HepG2 (cell line): ENCODE measurements around the gene XXYLT1. TPM values are rescaled to one million over a fixed set of nuclear protein-coding genes. Genes with fewer than 3 reads are reported as not detected.
"Not testable (repeated sequence)": the region's sequence is repeated elsewhere in the genome, so short reads cannot be mapped to it uniquely, and the experiment has no call there.

ENCODE experiments used
- ATAC-seq: fragments of 200-7000 bp; cut with Tn5 transposase; 3 replicates; pipeline ENCODE4 v1.9.1; 2020; ENCODE audit warnings: mild to moderate bottlenecking, moderate library complexity
- BruUV-seq: library from RNA; stranded (reverse); fragments of 400-500 nt; replicated peaks from 2 replicates; lab custom pipeline; 2021; lab: Mats Ljungman, UMichigan
- CTCF ChIA-PET: fragments of 300-600 bp; formaldehyde crosslinking; extraction: SDS; loops from one replicate; lab custom pipeline; 2021; ENCODE audit warnings: low total read pairs, inconsistent platforms, low intra/inter-chr PET ratio; lab: Yijun Ruan, JAX
- POLR2A ChIA-PET: fragments of 350-600 bp; sonication (Branson Sonifier 250); formaldehyde crosslinking; loops from one replicate; lab custom pipeline; 2020; ENCODE audit warnings: antibody characterized with exemption, inconsistent platforms; lab: Yijun Ruan, JAX
- DNase-seq: peaks from one replicate; pipeline ENCODE4 v3.0.0-alpha.2; 2015; ENCODE audit warnings: low spot score
- FAIRE-seq: peaks from 3 replicates; lab custom pipeline; 2011; peaks lifted over from hg19 to GRCh38; lab: Jason Lieb, UNC
- H2AFZ ChIP-seq: one replicate; pipeline ENCODE4 v1.6.1; 2011; ENCODE audit warnings: low read length, inconsistent platforms
- H3K27ac ChIP-seq: fragments of 300-600 bp; 3 replicates; pipeline ENCODE4 v1.8.0; 2011; ENCODE audit warnings: mixed run types, mild to moderate bottlenecking, mixed read lengths, low read length, inconsistent platforms; ENCODE audit not compliant: insufficient read depth; ENCODE audit errors: extremely low read length
- H3K27me3 ChIP-seq, 2 experiments: fragments of 200-600 bp in 1 of 2; 2 replicates in 1 of 2; 3 replicates in 1 of 2; pipeline versions ENCODE4 v1.6.0 to v1.8.0; 2011; ENCODE audit warnings: low read length in 2 of 2, mild to moderate bottlenecking in 2 of 2, moderate library complexity in 2 of 2, inconsistent platforms in 1 of 2; ENCODE audit not compliant: insufficient read depth in 2 of 2, control insufficient read depth in 1 of 2
- H3K36me3 ChIP-seq, 2 experiments: fragments of 200-600 bp in 1 of 2; replicated peaks in 1 of 2; 2 replicates in 1 of 2; 3 replicates in 1 of 2; pipeline versions ENCODE4 v1.5.1 to v1.8.0; 2011; ENCODE audit warnings: low read length in 2 of 2, inconsistent platforms in 1 of 2; ENCODE audit not compliant: insufficient read depth in 2 of 2, control insufficient read depth in 1 of 2
- H3K4me1 ChIP-seq: 2 replicates; pipeline ENCODE4 v1.5.1; 2012; ENCODE audit warnings: low read length, inconsistent platforms; ENCODE audit not compliant: insufficient read depth
- H3K4me2 ChIP-seq: 2 replicates; pipeline ENCODE4 v1.6.0; 2011; ENCODE audit warnings: low read depth, low read length, inconsistent platforms
- H3K4me3 ChIP-seq, 3 experiments: fragments of 200-600 bp in 1 of 3; sonication (generic), shearing (Covaris generic) in 1 of 3; replicated peaks in 1 of 3; 2 replicates each; pipeline ENCODE4 v1.5.1; 2011 to 2016; ENCODE audit warnings: low read length in 3 of 3, inconsistent platforms in 2 of 3, low read depth in 2 of 3, mild to moderate bottlenecking in 2 of 3, control low read depth in 1 of 3, mixed read lengths in 1 of 3; ENCODE audit not compliant: insufficient read depth in 1 of 3
- H3K79me2 ChIP-seq: one replicate; pipeline ENCODE4 v1.6.1; 2011; ENCODE audit warnings: low read length, inconsistent platforms; ENCODE audit not compliant: insufficient read depth
- H3K9ac ChIP-seq: 2 replicates; pipeline ENCODE4 v1.6.0; 2011; ENCODE audit warnings: mild to moderate bottlenecking, low read depth, low read length, inconsistent platforms; ENCODE audit not compliant: insufficient read depth
- H3K9me3 ChIP-seq: 2 replicates; pipeline ENCODE4 v1.5.1; 2012; ENCODE audit warnings: mild to moderate bottlenecking, low read length
- H4K20me1 ChIP-seq: 2 replicates; pipeline ENCODE4 v1.6.0; 2011; ENCODE audit warnings: inconsistent platforms, mild to moderate bottlenecking, low read length, moderate library complexity; ENCODE audit not compliant: insufficient read depth
- BCL6 ChIP-seq: IDR thresholded peaks from 2 replicates; pipeline ENCODE4 v1.6.1; 2016; ENCODE audit warnings: missing genetic modification reagents, missing compliant biosample characterization
- ETV6 ChIP-seq: sonication (generic); formaldehyde crosslinking; conservative IDR thresholded peaks from 2 replicates; pipeline ENCODE4 v1.4.0; 2020; ENCODE audit warnings: missing genetic modification reagents
- RFX3 ChIP-seq: IDR thresholded peaks from 2 replicates; pipeline ENCODE4 v1.6.1; 2016; ENCODE audit warnings: missing biosample characterization, missing genetic modification reagents
- TP53 ChIP-seq: sonication (generic); formaldehyde crosslinking; conservative IDR thresholded peaks from 2 replicates; pipeline ENCODE4 v1.4.0; 2020; ENCODE audit warnings: missing genetic modification reagents
- WGBS: methylation state at CpG from one replicate; pipeline ENCODE4 v1.1.6; 2017; ENCODE audit warnings: low lambda C conversion rate; 5-methylcytosine and 5-hydroxymethylcytosine counted together
- in situ Hi-C: cut with HindIII; loops from 2 replicates; pipeline ENCODE4 v1.10.0; 2017; ENCODE audit warnings: low pct_unique_long_range_greater_than_20kb; ENCODE audit not compliant: extremely low pct_ligation_motif_present
- intact Hi-C: fragments of 100-400 bp; cut with micrococcal nuclease; formaldehyde crosslinking; loops from one replicate; pipeline ENCODE4 v1.10.0; 2022; ENCODE audit not compliant: unreplicated experiment
- polyA plus RNA-seq, 8 experiments: library from polyadenylated mRNA; depleted of rRNA in 3 of 8; stranded (reverse) in 7 of 8; unstranded in 1 of 8; fragments of >200 nt; fragmentation: Illumina TruSeq in 4 of 8; extraction: Trizol in 4 of 8; gene quantifications; 2 replicates each; pipeline versions ENCODE4 v1.2.1 to v1.2.3, GENCODE V29; 2011 to 2016; ENCODE audit warnings: low read depth in 4 of 8, missing spikeins in 1 of 8, mixed read lengths in 1 of 8; ENCODE audit not compliant: insufficient read depth in 1 of 8
- total RNA-seq, 5 experiments: library from RNA; depleted of rRNA; stranded (reverse); fragments of >200 nt; fragmentation: Illumina TruSeq; extraction: Trizol; gene quantifications; 2 replicates each; pipeline ENCODE4 v1.2.3, GENCODE V29; 2016; ENCODE audit warnings: low read depth in 1 of 5

XXYLT1 gene
- total and polyA plus RNA-seq, 2 of the 13 experiments (the other 11 are each of a cell fraction or from before 2014, with no cell fraction given) = 17.7 to 19.0 TPM

- intact Hi-C loops = no loop called here
- no peak overlapping the region for H3K4me3 ChIP-seq
- H3K4me2 ChIP-seq = no peak overlapping the region
- FAIRE-seq = no peak
- H3K79me2 ChIP-seq = peaks cover 11% of the 10 kb centered on the region
- H3K9ac ChIP-seq = no peak overlapping the region
- CTCF ChIA-PET = no interaction called here
- POLR2A ChIA-PET = interaction anchor here (0.8 to 1.5 kb wide), 2 partner anchors 10 to 11 kb away, joined by 3 read pairs; no protein-coding TSS in a partner anchor
- peaks cover 8% of the 10 kb centered on the region for H3K9me3 ChIP-seq
- BruUV-seq = no TSS peak
- H2AFZ ChIP-seq = peak overlapping the region; percentile 44
- H3K27me3 ChIP-seq = no peaks in the 10 kb centered on the region
- no peaks in the 10 kb centered on the region; a peak in 1 of 5 replicates for H3K36me3 ChIP-seq
- H4K20me1 ChIP-seq = no peaks in the 10 kb centered on the region
- no peak for DNase-seq
- H3K4me1 ChIP-seq = peaks cover 44% of the 10 kb centered on the region
- H3K27ac ChIP-seq = peak overlapping the region; percentile 39
- 68% methylated on average over 5 of the region's 5 CpGs for WGBS
- in situ Hi-C loops = no loop called here
- ATAC-seq = no peak
- TF ChIP-seq RFX3 (CRISPR knock-in tag) = peak; percentile 71
- peak; percentile 95; the same call in 1 of the 2 replicates for TF ChIP-seq TP53 (CRISPR knock-in tag)
- TF ChIP-seq BCL6 (CRISPR knock-in tag) = peak; percentile 46
- TF ChIP-seq ETV6 = no peak
Measured at GRCh38 chr3:195187609-195188425, 83.1 kb downstream of the XXYLT1 start.

GRCh38 chr3:195186710-195187047 lies 84.3 kb downstream of the XXYLT1 start:
- WGBS = 97% methylated on average over 6 of the region's 6 CpGs
- H3K27me3 ChIP-seq, H3K79me2 ChIP-seq, intact Hi-C loops, H3K4me2 ChIP-seq, H2AFZ ChIP-seq, in situ Hi-C loops, H3K36me3 ChIP-seq, ATAC-seq, DNase-seq, H3K9me3 ChIP-seq, H3K27ac ChIP-seq, H3K9ac ChIP-seq, CTCF ChIA-PET, H3K4me3 ChIP-seq, BruUV-seq, FAIRE-seq, H4K20me1 ChIP-seq: not testable (repeated sequence)
- peaks cover 44% of the 10 kb centered on the region for H3K4me1 ChIP-seq
- POLR2A ChIA-PET = interaction anchor here (0.8 to 1.5 kb wide), 2 partner anchors 9 to 13 kb away, joined by 3 read pairs; no protein-coding TSS in a partner anchor
